Activated T-cell treated with anti-CD3 and anti-CD28 coated beads, Interleukin-2, amount 50 U/mL, for 1 hour (primary cell): ENCODE data around the gene PIK3CA.
"Not testable (repeated sequence)": the region's sequence is repeated elsewhere in the genome, so short reads cannot be mapped to it uniquely, and the experiment has no call there.

Source experiments
- DNase-seq: peaks from one replicate; pipeline ENCODE4 v3.0.0-alpha.2; 2020

The PIK3CA gene

GRCh38 chr3:179215550-179215949 lies 67.4 kb downstream of the PIK3CA start:
- not testable (repeated sequence) for DNase-seq

- DNase-seq: not testable (repeated sequence)
Measured at GRCh38 chr3:179218213-179218612, 70.1 kb downstream of the PIK3CA start.

GRCh38 chr3:179223548-179223947 lies 75.4 kb downstream of the PIK3CA start:
- DNase-seq: no peak

GRCh38 chr3:179224584-179224983 lies 76.4 kb downstream of the PIK3CA start:
- DNase-seq: no peak

GRCh38 chr3:179227349-179227748 lies 79.2 kb downstream of the PIK3CA start:
- DNase-seq: no peak

- DNase-seq: no peak
Measured at GRCh38 chr3:179229177-179229576, 81.0 kb downstream of the PIK3CA start.

GRCh38 chr3:179233043-179233442 lies 84.9 kb downstream of the PIK3CA start:
- no peak for DNase-seq

- no peak for DNase-seq
Measured at GRCh38 chr3:179234199-179234598, 86.0 kb downstream of the PIK3CA start.

GRCh38 chr3:179236669-179237301 lies 88.6 kb downstream of the PIK3CA start:
- DNase-seq: no peak

GRCh38 chr3:179240299-179240698 lies 92.1 kb downstream of the PIK3CA start:
- not testable (repeated sequence) for DNase-seq

GRCh38 chr3:179242859-179243258 lies 94.7 kb downstream of the PIK3CA start:
- DNase-seq: not testable (repeated sequence)

- no peak for DNase-seq
Measured at GRCh38 chr3:179244878-179245277, 96.7 kb downstream of the PIK3CA start.

GRCh38 chr3:179247289-179248015 lies 99.3 kb downstream of the PIK3CA start:
- DNase-seq: no peak

- DNase-seq: no peak
Measured at GRCh38 chr3:179250803-179251476, 102.8 kb downstream of the PIK3CA start, which contains the start of gene KCNMB3. Gene KCNMB3, minus strand, starts transcription at chr3:179251114. Its CDS starts 124 bp downstream, at chr3:179250990.

GRCh38 chr3:179256813-179257212 lies 108.7 kb downstream of the PIK3CA start:
- DNase-seq: no peak

GRCh38 chr3:179257742-179258141 lies 109.6 kb downstream of the PIK3CA start:
- not testable (repeated sequence) for DNase-seq

- DNase-seq: no peak
Measured at GRCh38 chr3:179258820-179259219, 110.7 kb downstream of the PIK3CA start.

GRCh38 chr3:179259959-179260756 lies 112.0 kb downstream of the PIK3CA start:
- not testable (repeated sequence) for DNase-seq

- peak; percentile 72 for DNase-seq
Measured at GRCh38 chr3:179260949-179261765, 113.0 kb downstream of the PIK3CA start.

GRCh38 chr3:179263134-179263533 lies 115.0 kb downstream of the PIK3CA start:
- no peak for DNase-seq

GRCh38 chr3:179264449-179264848 lies 116.3 kb downstream of the PIK3CA start:
- no peak for DNase-seq

GRCh38 chr3:179265092-179265491 lies 116.9 kb downstream of the PIK3CA start:
- no peak for DNase-seq
